GM15510 (cell line): ENCODE measurements around the gene TBX15.

Source experiments
- POLR2A ChIP-seq: IDR thresholded peaks from 3 replicates; pipeline ENCODE4 v1.6.1; 2011; ENCODE audit warnings: borderline replicate concordance; ENCODE audit not compliant: insufficient read length; ENCODE audit errors: extremely low read depth

TBX15 gene

GRCh38 chr1:118913818-118914217 is 74.3 kb downstream of the TBX15 start:
- TF ChIP-seq POLR2A: no peak

GRCh38 chr1:118912574-118912973 is 75.6 kb downstream of the TBX15 start:
- TF ChIP-seq POLR2A: no peak

GRCh38 chr1:118911571-118911970 is 76.6 kb downstream of the TBX15 start:
- TF ChIP-seq POLR2A: no peak

- TF ChIP-seq POLR2A: no peak
Measured at GRCh38 chr1:118907466-118907865, 80.7 kb downstream of the TBX15 start.

GRCh38 chr1:118905671-118906070 is 82.5 kb downstream of the TBX15 start:
- no peak for TF ChIP-seq POLR2A

GRCh38 chr1:118905196-118905595 is 82.9 kb downstream of the TBX15 start:
- no peak for TF ChIP-seq POLR2A

- TF ChIP-seq POLR2A: no peak
Measured at GRCh38 chr1:118902711-118903191, 85.4 kb downstream of the TBX15 start.

- no peak for TF ChIP-seq POLR2A
Measured at GRCh38 chr1:118902299-118902698, 85.8 kb downstream of the TBX15 start.

GRCh38 chr1:118900643-118901440 is 87.3 kb downstream of the TBX15 start:
- TF ChIP-seq POLR2A: no peak

GRCh38 chr1:118899340-118899739 is 88.8 kb downstream of the TBX15 start:
- TF ChIP-seq POLR2A: no peak

GRCh38 chr1:118898712-118899111 is 89.4 kb downstream of the TBX15 start:
- no peak for TF ChIP-seq POLR2A

GRCh38 chr1:118896416-118896815 is 91.7 kb downstream of the TBX15 start:
- no peak for TF ChIP-seq POLR2A

- TF ChIP-seq POLR2A: no peak
Measured at GRCh38 chr1:118894836-118895235, 93.3 kb downstream of the TBX15 start.

GRCh38 chr1:118890851-118891384 is 97.2 kb downstream of the TBX15 start:
- TF ChIP-seq POLR2A: no peak

- no peak for TF ChIP-seq POLR2A
Measured at GRCh38 chr1:118884946-118885345, 103.2 kb downstream of the TBX15 start.

- TF ChIP-seq POLR2A: no peak
Measured at GRCh38 chr1:118881751-118882150, 106.4 kb downstream of the TBX15 start.
